ENCODE measurements around the gene GOLPH3. TPM values are rescaled to one million over a fixed set of nuclear protein-coding genes. Genes with fewer than 3 reads are reported as not detected.

GOLPH3 gene
- total RNA-seq, 4 donors from 2014 or later = 58.6 to 74.6 (median 63.0) TPM

- Histone ChIP-seq H3K36me3 (peaks cover 3 to 88% (median 10%) of the 10 kb centered on the region in 3 donors), H3K4me1 (peaks cover 0 to 11% (median 0%) of the 10 kb centered on the region in 3 donors)
- intact Hi-C loops (cut with DNase I) = no loop called here
These were observed 74.6 kb downstream of the GOLPH3 start for GRCh38 chr5:32099486-32100035.

GRCh38 chr5:32098890-32099310, 75.2 kb downstream of the GOLPH3 start:
- H3K27me3 ChIP-seq = no peaks in the 10 kb centered on the region
- H3K4me1 ChIP-seq = peaks cover 0 to 11% (median 0%) of the 10 kb centered on the region in 3 donors
- DNase-seq = no peak
- H3K9me3 ChIP-seq = no peaks in the 10 kb centered on the region
- intact Hi-C loops (cut with DNase I) = no loop called here
- peak overlapping the region in 1 of 4 donors; percentile 51 for H3K27ac ChIP-seq
- no peak for TF ChIP-seq POLR2A (IDR thresholded peaks at IDR 0.05)
- no peak for TF ChIP-seq CTCF (IDR thresholded peaks at IDR 0.05)
- 76 to 80% methylated on average over 11 of the region's 11 CpGs for WGBS, 2 donors
- no peak overlapping the region for H3K4me3 ChIP-seq
- H3K36me3 ChIP-seq = peaks cover 3 to 89% (median 10%) of the 10 kb centered on the region in 3 donors

More at GRCh38 chr5:32099486-32100035, 74.6 kb downstream of the GOLPH3 start:
- H3K9me3 ChIP-seq = no peaks in the 10 kb centered on the region
- H3K4me3 ChIP-seq = no peak overlapping the region
- H3K27ac ChIP-seq = peak overlapping the region in 1 of 4 donors; percentile 51
- TF ChIP-seq CTCF (IDR thresholded peaks at IDR 0.05) (no peak), POLR2A (IDR thresholded peaks at IDR 0.05) (no peak)
- H3K27me3 ChIP-seq = no peaks in the 10 kb centered on the region
- DNase-seq = no peak
- WGBS, 2 donors = 76 to 79% methylated on average over 7 of the region's 9 CpGs

GRCh38 chr5:32098291-32098690, 75.8 kb downstream of the GOLPH3 start:
- Histone ChIP-seq H3K4me1 (peaks cover 0 to 11% (median 0%) of the 10 kb centered on the region in 3 donors), H3K36me3 (peaks cover 0 to 87% (median 10%) of the 10 kb centered on the region in 3 donors), H3K4me3 (no peak overlapping the region), H3K27ac (peak overlapping the region in 1 of 4 donors; percentile 51), H3K27me3 (no peaks in the 10 kb centered on the region), H3K9me3 (no peaks in the 10 kb centered on the region)
- WGBS, 2 donors = 82 to 89% methylated on average over 5 to 8 of the region's 9 CpGs
- TF ChIP-seq POLR2A (IDR thresholded peaks at IDR 0.05) = no peak
- TF ChIP-seq CTCF (IDR thresholded peaks at IDR 0.05) = no peak
- DNase-seq = no peak
- intact Hi-C loops (cut with DNase I) = no loop called here

- Histone ChIP-seq H3K4me1 (peaks cover 0 to 15% (median 0%) of the 10 kb centered on the region in 3 donors), H3K27ac (no peak overlapping the region), H3K9me3 (no peaks in the 10 kb centered on the region), H3K4me3 (no peak overlapping the region), H3K36me3 (peaks cover 0 to 86% (median 10%) of the 10 kb centered on the region in 3 donors), H3K27me3 (no peaks in the 10 kb centered on the region)
- WGBS, 2 donors = 90 to 93% methylated on average over 7 to 9 of the region's 10 CpGs
- DNase-seq = no peak
- TF ChIP-seq CTCF (IDR thresholded peaks at IDR 0.05) (no peak), POLR2A (IDR thresholded peaks at IDR 0.05) (no peak)
- intact Hi-C loops (cut with DNase I) = no loop called here
These were observed 77.1 kb downstream of the GOLPH3 start for GRCh38 chr5:32096891-32097595.

- Histone ChIP-seq H3K27me3 (no peaks in the 10 kb centered on the region), H3K27ac (no peak overlapping the region), H3K36me3 (peaks cover 0 to 82% (median 3%) of the 10 kb centered on the region in 3 donors), H3K4me3 (no peak overlapping the region), H3K9me3 (no peaks in the 10 kb centered on the region), H3K4me1 (peaks cover 0 to 15% (median 0%) of the 10 kb centered on the region in 3 donors)
- intact Hi-C loops (cut with DNase I) = no loop called here
- TF ChIP-seq POLR2A (IDR thresholded peaks at IDR 0.05) (no peak), CTCF (IDR thresholded peaks at IDR 0.05) (no peak)
- DNase-seq = no peak
- 58 to 73% methylated on average over 7 of the region's 7 CpGs for WGBS, 2 donors
These were observed 78.9 kb downstream of the GOLPH3 start for GRCh38 chr5:32095261-32095671.
